H1 (cell line): Measurements from ENCODE around the gene CPD. TPM values are rescaled to one million over a fixed set of nuclear protein-coding genes. Genes with fewer than 3 reads are reported as not detected.

Experiments used
- CTCF ChIA-PET: fragments of 300-600 bp; sonication (Branson Sonifier 250); formaldehyde crosslinking; loops from one replicate; lab custom pipeline; 2021; ENCODE audit not compliant: partially characterized antibody; lab: Charles Lee
- POLR2A ChIA-PET: fragments of 300-600 bp; sonication (Branson Sonifier 250); formaldehyde crosslinking; loops from one replicate; lab custom pipeline; 2021; ENCODE audit warnings: inconsistent platforms; ENCODE audit not compliant: partially characterized antibody; lab: Charles Lee
- DNase-seq, 2 experiments: peaks; one replicate each; pipeline versions ENCODE4 v3.0.0 to v3.0.0-alpha.2; 2010 to 2022; ENCODE audit warnings: low spot score in 2 of 2, low read depth in 1 of 2, mixed read lengths in 1 of 2
- FAIRE-seq: peaks from 2 replicates; lab custom pipeline; 2011; peaks lifted over from hg19 to GRCh38; lab: Jason Lieb, UNC
- H2AFZ ChIP-seq: 2 replicates; pipeline ENCODE4 v1.8.1; 2012; ENCODE audit warnings: low read length, inconsistent platforms
- H2AK5ac ChIP-seq: 2 replicates; pipeline ENCODE4 v1.6.1; 2013; ENCODE audit warnings: low read depth, low read length
- H2BK120ac ChIP-seq: replicated peaks from 2 replicates; pipeline ENCODE3; 2013; ENCODE audit warnings: low read depth, low read length, inconsistent platforms
- H2BK12ac ChIP-seq: 2 replicates; pipeline ENCODE4 v1.6.1; 2013; ENCODE audit warnings: low read depth, low read length
- H2BK15ac ChIP-seq: 2 replicates; pipeline ENCODE4 v1.6.1; 2013; ENCODE audit warnings: low read length
- H2BK20ac ChIP-seq: 2 replicates; pipeline ENCODE4 v1.6.1; 2013; ENCODE audit warnings: low read length
- H2BK5ac ChIP-seq: 2 replicates; pipeline ENCODE4 v1.6.1; 2013; ENCODE audit warnings: low read depth, low read length
- H3K14ac ChIP-seq: 2 replicates; pipeline ENCODE4 v1.6.1; 2013; ENCODE audit warnings: inconsistent platforms; ENCODE audit not compliant: insufficient read length
- H3K18ac ChIP-seq: 2 replicates; pipeline ENCODE4 v1.6.1; 2013; ENCODE audit warnings: low read length; ENCODE audit errors: extremely low read depth
- H3K23ac ChIP-seq: 2 replicates; pipeline ENCODE4 v1.6.1; 2013; ENCODE audit warnings: inconsistent platforms; ENCODE audit not compliant: insufficient read length
- H3K23me2 ChIP-seq: 2 replicates; pipeline ENCODE4 v1.6.1; 2013; ENCODE audit warnings: low read depth, low read length
- H3K27ac ChIP-seq: 2 replicates; pipeline ENCODE4 v1.6.1; 2011; ENCODE audit warnings: low read depth, low read length, inconsistent platforms
- H3K27me3 ChIP-seq, 4 experiments: replicated peaks in 1 of 4; 1 replicate in 1 of 4; 2 replicates in 3 of 4; pipeline versions ENCODE4 v1.6.1 to v1.8.1; 2011 to 2013; ENCODE audit warnings: low read length in 3 of 4, mild to moderate bottlenecking in 3 of 4, inconsistent platforms in 2 of 4, mixed read lengths in 2 of 4, moderate library complexity in 1 of 4; ENCODE audit not compliant: control insufficient read depth in 3 of 4, insufficient read depth in 3 of 4; ENCODE audit errors: extremely low read depth in 1 of 4
- H3K36me3 ChIP-seq, 4 experiments: 2 replicates each; pipeline versions ENCODE4 v1.6.1 to v1.8.1; 2011 to 2013; ENCODE audit warnings: mild to moderate bottlenecking in 4 of 4, low read length in 3 of 4, moderate library complexity in 2 of 4, control low read depth in 1 of 4, inconsistent platforms in 1 of 4; ENCODE audit not compliant: insufficient read depth in 4 of 4, control insufficient read depth in 2 of 4
- H3K4ac ChIP-seq: replicated peaks from 2 replicates; pipeline ENCODE3; 2013; ENCODE audit warnings: low read length, low read depth, mixed read lengths, inconsistent platforms; ENCODE audit not compliant: insufficient read length
- H3K4me1 ChIP-seq, 4 experiments: replicated peaks in 1 of 4; 1 replicate in 1 of 4; 2 replicates in 3 of 4; pipeline versions ENCODE4 v1.6.1 to v1.8.1; 2011 to 2013; ENCODE audit warnings: low read length in 3 of 4, inconsistent platforms in 2 of 4, mixed read lengths in 1 of 4; ENCODE audit not compliant: insufficient read depth in 4 of 4, control insufficient read depth in 3 of 4
- H3K4me2 ChIP-seq, 2 experiments: 2 replicates each; pipeline versions ENCODE4 v1.6.1 to v1.8.1; 2011 to 2013; ENCODE audit warnings: low read depth in 2 of 2, low read length in 2 of 2, control low read depth in 1 of 2, inconsistent platforms in 1 of 2, mild to moderate bottlenecking in 1 of 2; ENCODE audit not compliant: insufficient read depth in 1 of 2
- H3K4me3 ChIP-seq, 4 experiments: fragments of 200-600, 300-600 bp in 1 of 4; sonication (generic), shearing (Covaris generic), sonication (Bioruptor Twin) in 1 of 4; 2 replicates each; pipeline versions ENCODE4 v1.5.1 to v1.8.1; 2011 to 2016; ENCODE audit warnings: low read length in 4 of 4, low read depth in 3 of 4, control low read depth in 2 of 4, inconsistent platforms in 2 of 4, mild to moderate bottlenecking in 2 of 4, mixed read lengths in 1 of 4, moderate library complexity in 1 of 4; ENCODE audit not compliant: insufficient read depth in 2 of 4; ENCODE audit errors: extremely low read depth in 1 of 4
- H3K56ac ChIP-seq: replicated peaks from 2 replicates; pipeline ENCODE3; 2013; ENCODE audit warnings: low read depth, mild to moderate bottlenecking, mixed read lengths, low read length, inconsistent platforms; ENCODE audit not compliant: insufficient read length
- H3K79me1 ChIP-seq: 2 replicates; pipeline ENCODE4 v1.6.1; 2013; ENCODE audit warnings: low read depth, low read length, control low read depth
- H3K79me2 ChIP-seq, 2 experiments: 2 replicates each; pipeline versions ENCODE4 v1.6.1 to v1.8.1; 2012 to 2013; ENCODE audit warnings: low read length in 2 of 2, mild to moderate bottlenecking in 2 of 2, inconsistent platforms in 1 of 2; ENCODE audit not compliant: insufficient read depth in 2 of 2, control insufficient read depth in 1 of 2
- H3K9ac ChIP-seq, 4 experiments: replicated peaks in 1 of 4; 1 replicate in 1 of 4; 2 replicates in 3 of 4; pipeline versions ENCODE4 v1.6.1 to v1.8.1; 2011 to 2013; ENCODE audit warnings: low read depth in 3 of 4, low read length in 3 of 4, control low read depth in 2 of 4, mild to moderate bottlenecking in 2 of 4, moderate library complexity in 2 of 4, inconsistent platforms in 1 of 4; ENCODE audit errors: extremely low read depth in 1 of 4
- H3K9me3 ChIP-seq, 2 experiments: 2 replicates each; pipeline versions ENCODE4 v1.6.1 to v1.8.1; 2012 to 2013; ENCODE audit warnings: mild to moderate bottlenecking in 2 of 2, moderate library complexity in 2 of 2, control low read depth in 1 of 2, inconsistent platforms in 1 of 2, low read depth in 1 of 2, low read length in 1 of 2, mixed read lengths in 1 of 2; ENCODE audit not compliant: insufficient read depth in 2 of 2
- H4K20me1 ChIP-seq, 2 experiments: replicated peaks in 1 of 2; 2 replicates each; pipeline versions ENCODE3 to v1.8.1; 2011 to 2013; ENCODE audit warnings: inconsistent platforms in 2 of 2, low read length in 2 of 2, mild to moderate bottlenecking in 1 of 2; ENCODE audit not compliant: insufficient read depth in 2 of 2, control insufficient read depth in 1 of 2
- H4K5ac ChIP-seq: 2 replicates; pipeline ENCODE4 v1.6.1; 2013; ENCODE audit warnings: low read length, low read depth, mixed read lengths, inconsistent platforms; ENCODE audit not compliant: insufficient read length
- H4K8ac ChIP-seq: 2 replicates; pipeline ENCODE4 v1.8.0; 2013; ENCODE audit warnings: mild to moderate bottlenecking, moderate library complexity, low read length, inconsistent platforms; ENCODE audit not compliant: insufficient read depth; ENCODE audit errors: extremely low read depth
- H4K91ac ChIP-seq: replicated peaks from 2 replicates; pipeline ENCODE3; 2013; ENCODE audit warnings: low read length, mixed read lengths, inconsistent platforms; ENCODE audit not compliant: insufficient read length
- PHF8 ChIP-seq: fragments of 200-600 bp; sonication (generic); conservative IDR thresholded peaks from 2 replicates; pipeline ENCODE4 v1.7.1; 2012; ENCODE audit warnings: low read depth, mild to moderate bottlenecking, inconsistent platforms, low read length, moderate library complexity
- RBBP5 ChIP-seq: IDR thresholded peaks from 2 replicates; pipeline ENCODE4 v1.7.1; 2012; ENCODE audit warnings: low read depth, mild to moderate bottlenecking, inconsistent platforms, low read length, moderate library complexity, borderline replicate concordance
- SP1 ChIP-seq: IDR thresholded peaks from 2 replicates; pipeline ENCODE4 v1.6.1; 2011; ENCODE audit warnings: low read depth, low read length
- WGBS, 2 experiments: shearing (Covaris generic) in 1 of 2; methylation state at CpG; one replicate each; pipeline versions ENCODE4 v1.1.6 to v1.1.7; 2013 to 2015; ENCODE audit warnings: low lambda C conversion rate in 2 of 2, mixed read lengths in 2 of 2, inconsistent platforms in 1 of 2, low coverage in 1 of 2, missing lambda C conversion rate in 1 of 2; ENCODE audit not compliant: insufficient replicate concordance in 2 of 2, insufficient coverage in 1 of 2, insufficient read length in 1 of 2; ENCODE audit errors: extremely low coverage in 1 of 2, missing lambda C conversion rate in 1 of 2; 5-methylcytosine and 5-hydroxymethylcytosine counted together
- polyA plus RNA-seq, 7 experiments: library from polyadenylated mRNA; depleted of rRNA in 3 of 7; stranded (reverse) in 5 of 7; unstranded in 2 of 7; fragments of >200 nt in 5 of 7; fragments of 200-250 nt in 2 of 7; gene quantifications; 1 replicate in 5 of 7; 2 replicates in 1 of 7; 4 replicates in 1 of 7; pipeline versions ENCODE4 v1.2.1 to v1.2.3, GENCODE V29; 2011 to 2013; ENCODE audit warnings: missing spikeins in 2 of 7, mixed read lengths in 2 of 7
- small RNA-seq: library from polyadenylated mRNA; stranded (forward); fragments of <200 nt; extraction: miRNeasy Mini kit (QIAGEN cat#:217004); gene quantifications from one replicate; pipeline ENCODE3, GENCODE V24; 2013; ENCODE audit not compliant: insufficient read depth
- total RNA-seq: library from RNA; stranded (reverse); fragmentation: NEBNext Ultra II Directional; extraction: Animal tissue kit (Norgen Biotek cat#: 25700); gene quantifications from 2 replicates; pipeline ENCODE4 v1.2.1, GENCODE V29; 2021

Gene CPD
- total and polyA plus RNA-seq, 2 of the 8 experiments (the other 6 are each of a cell fraction or from before 2014, with no cell fraction given): 8.6 to 46.2 TPM

- Histone ChIP-seq H3K4me1 (no peaks in the 10 kb centered on the region), H4K91ac (no peak overlapping the region), H3K14ac (no peak overlapping the region), H3K27ac (no peak overlapping the region), H3K27me3 (no peaks in the 10 kb centered on the region), H2AFZ (no peak overlapping the region), H3K36me3 (peaks cover 0 to 34% (median 22%) of the 10 kb centered on the region in 4 experiments; a peak in 7 of 8 replicates), H3K4me3 (no peak overlapping the region), H4K8ac (no peak overlapping the region), H3K23me2 (no peaks in the 10 kb centered on the region), H3K56ac (no peak overlapping the region), H3K18ac (no peak overlapping the region), H4K5ac (no peak overlapping the region), H3K79me2 (no peaks in the 10 kb centered on the region), H3K23ac (no peak overlapping the region), H3K9ac (no peak overlapping the region), H2BK20ac (no peak overlapping the region), H2BK120ac (no peak overlapping the region), H3K4me2 (no peak overlapping the region), H3K4ac (no peak overlapping the region), H2BK12ac (no peak overlapping the region), H3K9me3 (peaks cover 8 to 17% of the 10 kb centered on the region in 2 experiments; a peak in 3 of 4 replicates), H2BK15ac (no peak overlapping the region), H2AK5ac (no peak overlapping the region), H3K79me1 (no peaks in the 10 kb centered on the region), H4K20me1 (no peaks in the 10 kb centered on the region), H2BK5ac (no peak overlapping the region)
- no peak for DNase-seq
- ChIA-PET POLR2A (no interaction called here), CTCF (interaction anchor here (1.6 kb wide), 1 partner anchor 36 kb away, joined by 6 read pairs; no protein-coding TSS in a partner anchor)
- 95% methylated on average over 5 of the region's 5 CpGs; no CpG with 5 or more reads in 1 of the 2 experiments for WGBS, 2 experiments
- no peak for FAIRE-seq
- TF ChIP-seq RBBP5 (no peak), SP1 (no peak), PHF8 (no peak)
These were observed 140.4 kb downstream of the CPD start for GRCh38 chr17:30519166-30519565.

Small RNA genes within 50 kb of the gene (small RNA-seq; reads per million reads assigned to genes)
- gene RF00019 (not detected), gene RNU6-990P (not detected)

Other genes starting within 250 kb of the CPD start
- gene SLC6A4, start 143.2 kb upstream of the CPD start, total RNA-seq: 0.09 TPM in 1 of 2 replicates, not detected in the other
- gene SLC6A4, start 143.2 kb upstream of the CPD start, polyA plus RNA-seq (2011; rRNA removed): 0.08 and 0.33 TPM in 2 replicates
- gene BLMH, start 87.0 kb upstream of the CPD start, total RNA-seq: 74.3 and 75.3 TPM in 2 replicates
- gene BLMH, start 87.0 kb upstream of the CPD start, polyA plus RNA-seq (2011; rRNA removed): 17.4 and 18.2 TPM in 2 replicates
- not detected in 2 replicates for gene TMIGD1, start 44.9 kb upstream of the CPD start, total RNA-seq
- not detected in 2 replicates for gene TMIGD1, start 44.9 kb upstream of the CPD start, polyA plus RNA-seq (2011; rRNA removed)
- 38.0 and 43.3 TPM in 2 replicates for gene GOSR1, start 98.5 kb downstream of the CPD start, total RNA-seq
- 7.4 and 9.2 TPM in 2 replicates for gene GOSR1, start 98.5 kb downstream of the CPD start, polyA plus RNA-seq (2011; rRNA removed)